SK-N-SH treated with all-trans-retinoic acid at 6 μM for 48 hours (cell line): ENCODE results near the gene SLC16A13.

Source experiments
- CSDC2 ChIP-seq: fragments of 250-450 bp; sonication (Bioruptor Pico); IDR thresholded peaks from 2 replicates; pipeline ENCODE4 v1.5.0; 2020; ENCODE audit warnings: mild to moderate bottlenecking, moderate library complexity
- ESRRG ChIP-seq: fragments of 250-450 bp; sonication (Bioruptor Pico); IDR thresholded peaks from 2 replicates; pipeline ENCODE4 v1.6.1; 2021; ENCODE audit warnings: mild to moderate bottlenecking
- PPARA ChIP-seq: fragments of 250-450 bp; sonication (Bioruptor Pico); IDR thresholded peaks from 2 replicates; pipeline ENCODE4 v1.5.0; 2020; ENCODE audit warnings: mild to moderate bottlenecking, borderline replicate concordance
- RARB ChIP-seq: fragments of 250-450 bp; sonication (Bioruptor Pico); IDR thresholded peaks from 2 replicates; pipeline ENCODE4 v1.8.0; 2021; ENCODE audit warnings: mild to moderate bottlenecking, moderate library complexity
- ZFP3 ChIP-seq: fragments of 250-450 bp; sonication (Bioruptor Pico); IDR thresholded peaks from 2 replicates; pipeline ENCODE4 v1.5.0; 2020; ENCODE audit warnings: mild to moderate bottlenecking, moderate library complexity
- ZFP30 ChIP-seq: fragments of 450-650 bp; formaldehyde crosslinking; IDR thresholded peaks from 2 replicates; pipeline ENCODE4 v1.5.0; 2022; ENCODE audit warnings: mild to moderate bottlenecking, moderate library complexity
- ZNF565 ChIP-seq: fragments of 450-650 bp; formaldehyde crosslinking; conservative IDR thresholded peaks from 2 replicates; pipeline ENCODE4 v1.5.0; 2020; ENCODE audit warnings: low read depth, mild to moderate bottlenecking, moderate library complexity
- TF ChIP-seq, protein P1 (sequence below): fragments of 250-450 bp; sonication (Bioruptor Pico); IDR thresholded peaks from 2 replicates; pipeline ENCODE4 v1.5.0; 2020; ENCODE audit warnings: mild to moderate bottlenecking, moderate library complexity
- TF ChIP-seq, protein P2 (sequence below): fragments of 250-450 bp; sonication (Bioruptor Pico); IDR thresholded peaks from 2 replicates; pipeline ENCODE4 v1.5.1; 2020; ENCODE audit warnings: low read depth, mild to moderate bottlenecking, moderate library complexity

DNA sequence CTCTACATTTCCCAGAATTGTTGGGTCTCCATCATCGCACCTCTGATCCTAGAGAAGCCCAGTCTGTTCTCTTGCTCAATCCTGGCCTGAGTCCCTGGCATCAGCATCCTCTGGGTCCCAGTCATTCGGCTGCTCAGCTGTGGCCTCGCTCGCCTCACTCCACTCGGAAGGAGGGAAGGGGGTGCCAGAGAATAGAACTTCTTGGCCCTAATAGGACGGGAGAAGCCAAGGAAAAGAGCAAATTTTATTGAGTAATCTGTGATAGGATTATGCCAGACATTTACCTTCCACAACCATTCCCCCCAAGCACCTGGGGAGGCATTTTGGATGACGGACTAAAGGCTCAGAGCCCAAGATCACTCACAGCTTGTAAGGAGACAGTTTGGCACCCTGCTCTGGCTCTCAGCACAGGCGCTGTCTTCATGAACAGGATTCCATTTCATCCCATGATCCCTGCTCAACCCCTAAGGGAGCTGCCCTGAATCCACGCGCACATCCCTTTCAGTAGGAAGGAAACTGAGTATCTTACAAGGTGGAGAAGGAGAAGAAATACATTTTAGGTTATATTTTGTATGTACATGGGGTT lies 44.7 kb downstream of the SLC16A13 start:
- TF ChIP-seq, protein P1, sequence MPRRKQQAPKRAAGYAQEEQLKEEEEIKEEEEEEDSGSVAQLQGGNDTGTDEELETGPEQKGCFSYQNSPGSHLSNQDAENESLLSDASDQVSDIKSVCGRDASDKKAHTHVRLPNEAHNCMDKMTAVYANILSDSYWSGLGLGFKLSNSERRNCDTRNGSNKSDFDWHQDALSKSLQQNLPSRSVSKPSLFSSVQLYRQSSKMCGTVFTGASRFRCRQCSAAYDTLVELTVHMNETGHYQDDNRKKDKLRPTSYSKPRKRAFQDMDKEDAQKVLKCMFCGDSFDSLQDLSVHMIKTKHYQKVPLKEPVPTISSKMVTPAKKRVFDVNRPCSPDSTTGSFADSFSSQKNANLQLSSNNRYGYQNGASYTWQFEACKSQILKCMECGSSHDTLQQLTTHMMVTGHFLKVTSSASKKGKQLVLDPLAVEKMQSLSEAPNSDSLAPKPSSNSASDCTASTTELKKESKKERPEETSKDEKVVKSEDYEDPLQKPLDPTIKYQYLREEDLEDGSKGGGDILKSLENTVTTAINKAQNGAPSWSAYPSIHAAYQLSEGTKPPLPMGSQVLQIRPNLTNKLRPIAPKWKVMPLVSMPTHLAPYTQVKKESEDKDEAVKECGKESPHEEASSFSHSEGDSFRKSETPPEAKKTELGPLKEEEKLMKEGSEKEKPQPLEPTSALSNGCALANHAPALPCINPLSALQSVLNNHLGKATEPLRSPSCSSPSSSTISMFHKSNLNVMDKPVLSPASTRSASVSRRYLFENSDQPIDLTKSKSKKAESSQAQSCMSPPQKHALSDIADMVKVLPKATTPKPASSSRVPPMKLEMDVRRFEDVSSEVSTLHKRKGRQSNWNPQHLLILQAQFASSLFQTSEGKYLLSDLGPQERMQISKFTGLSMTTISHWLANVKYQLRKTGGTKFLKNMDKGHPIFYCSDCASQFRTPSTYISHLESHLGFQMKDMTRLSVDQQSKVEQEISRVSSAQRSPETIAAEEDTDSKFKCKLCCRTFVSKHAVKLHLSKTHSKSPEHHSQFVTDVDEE (CRISPR knock-in tag) = no peak
- TF ChIP-seq, protein P2, sequence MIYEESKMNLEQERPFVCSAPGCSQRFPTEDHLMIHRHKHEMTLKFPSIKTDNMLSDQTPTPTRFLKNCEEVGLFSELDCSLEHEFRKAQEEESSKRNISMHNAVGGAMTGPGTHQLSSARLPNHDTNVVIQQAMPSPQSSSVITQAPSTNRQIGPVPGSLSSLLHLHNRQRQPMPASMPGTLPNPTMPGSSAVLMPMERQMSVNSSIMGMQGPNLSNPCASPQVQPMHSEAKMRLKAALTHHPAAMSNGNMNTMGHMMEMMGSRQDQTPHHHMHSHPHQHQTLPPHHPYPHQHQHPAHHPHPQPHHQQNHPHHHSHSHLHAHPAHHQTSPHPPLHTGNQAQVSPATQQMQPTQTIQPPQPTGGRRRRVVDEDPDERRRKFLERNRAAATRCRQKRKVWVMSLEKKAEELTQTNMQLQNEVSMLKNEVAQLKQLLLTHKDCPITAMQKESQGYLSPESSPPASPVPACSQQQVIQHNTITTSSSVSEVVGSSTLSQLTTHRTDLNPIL = no peak
- TF ChIP-seq CSDC2 (no peak), ZFP3 (CRISPR knock-in tag) (no peak), PPARA (no peak), ZFP30 (no peak), ESRRG (CRISPR knock-in tag) (no peak), ZNF565 (no peak), RARB (no peak)
